Suprapubic skin (tissue), 3 donors: ENCODE results near the gene TGFBI.

Experiments
- CTCF ChIP-seq, 2 donors: fragments of 200-600 bp in 1 of 2; fragments of 450-650 bp in 1 of 2; sonication (generic) in 1 of 2; IDR thresholded peaks; one replicate each; pipeline ENCODE4 v1.5.1; 2016 to 2019; ENCODE audit warnings: antibody characterized with exemption in 2 of 2, mild to moderate bottlenecking in 1 of 2, moderate library complexity in 1 of 2
- EP300 ChIP-seq: sonication (generic); formaldehyde crosslinking; IDR thresholded peaks from one replicate; pipeline ENCODE4 v1.6.1; 2017; ENCODE audit warnings: antibody characterized with exemption
- POLR2A ChIP-seq, 2 donors: fragments of 450-650 bp; IDR thresholded peaks; one replicate each; pipeline ENCODE4 v1.6.1; 2017; ENCODE audit warnings: antibody characterized with exemption in 2 of 2, mild to moderate bottlenecking in 2 of 2, moderate library complexity in 2 of 2

- TF ChIP-seq CTCF (IDR thresholded peaks at IDR 0.05): no peak
- no peak for TF ChIP-seq EP300
- no peak for TF ChIP-seq POLR2A (IDR thresholded peaks at IDR 0.05)
Observed at GRCh38 chr5:136094189-136094912, 65.6 kb downstream of the TGFBI start.
